Measurements from ENCODE around the gene GBX2. TPM values are rescaled to one million over a fixed set of nuclear protein-coding genes. Genes with fewer than 3 reads are reported as not detected.
A peak's percentile ranks its signal among the peaks of the same experiment; 100 is the strongest.

GBX2 gene
- total RNA-seq, 4 donors from 2014 or later = not detected

GRCh38 chr2:236169151-236169721 is 1.1 kb upstream of the GBX2 start:
- TF ChIP-seq CTCF (IDR thresholded peaks at IDR 0.05) (no peak), POLR2A (IDR thresholded peaks at IDR 0.05) (no peak)
- intact Hi-C loops (cut with DNase I; ENCODE audit: low total_unique reads) = no loop called here
- no peaks in the 10 kb centered on the region for H3K36me3 ChIP-seq
- H3K9me3 ChIP-seq = no peaks in the 10 kb centered on the region
- no peak overlapping the region for H3K4me3 ChIP-seq
- H3K27me3 ChIP-seq = peaks cover 60 to 85% of the 10 kb centered on the region in 2 donors
- peaks cover 0 to 34% of the 10 kb centered on the region in 2 donors for H3K4me1 ChIP-seq
- no peak for DNase-seq
- no peak overlapping the region for H3K27ac ChIP-seq

DNA sequence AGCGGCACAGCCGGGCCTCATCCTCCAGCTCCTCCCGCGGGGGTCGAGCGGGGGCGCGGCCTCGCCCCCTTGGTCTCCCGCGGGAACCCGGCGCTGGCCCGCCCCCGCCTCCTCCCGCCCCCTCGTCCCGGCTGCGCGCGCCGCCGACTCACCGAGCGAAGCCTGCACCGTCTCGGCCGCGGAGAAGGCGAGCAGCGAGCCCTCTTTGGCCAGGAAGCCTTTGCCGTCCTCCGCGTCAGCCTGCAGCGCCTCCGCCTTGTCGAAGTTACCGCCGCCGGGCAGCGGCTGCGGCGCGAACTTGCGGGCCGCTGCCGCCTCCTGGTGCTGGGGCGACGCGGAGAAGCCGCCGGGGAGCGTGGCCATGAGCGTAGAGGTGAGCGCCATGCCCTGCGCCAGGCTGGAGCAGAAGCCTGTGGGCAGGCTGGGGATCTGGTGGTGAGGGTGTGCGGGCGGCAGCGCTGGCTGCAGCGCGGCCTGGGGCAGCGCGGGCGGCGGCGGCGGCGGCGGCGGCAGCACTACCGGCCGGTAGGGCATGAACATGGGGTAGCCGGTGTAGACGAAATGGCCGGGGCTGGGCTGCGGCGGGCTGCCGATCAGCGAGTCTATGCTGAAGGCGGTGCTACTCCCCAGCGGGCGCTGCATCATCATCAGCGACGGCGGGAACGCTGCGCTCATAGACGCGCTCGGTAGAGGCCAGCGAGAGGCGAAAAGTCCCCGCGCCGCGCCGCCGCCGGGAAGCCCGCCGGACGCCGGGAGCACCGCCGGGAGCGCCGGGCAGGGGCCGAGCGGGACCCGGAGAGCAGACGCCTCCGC is 683 bp downstream of the GBX2 start:
- Histone ChIP-seq H3K27me3 (peaks cover 56 to 77% of the 10 kb centered on the region in 2 donors), H3K4me1 (peaks cover 0 to 43% of the 10 kb centered on the region in 2 donors), H3K27ac (no peak overlapping the region), H3K4me3 (peak overlapping the region in 1 of 2 donors; percentile 12), H3K9me3 (no peaks in the 10 kb centered on the region), H3K36me3 (no peaks in the 10 kb centered on the region)
- DNase-seq = no peak
- TF ChIP-seq POLR2A (IDR thresholded peaks at IDR 0.05) (no peak), CTCF (IDR thresholded peaks at IDR 0.05) (no peak)
- intact Hi-C loops (cut with DNase I; ENCODE audit: low total_unique reads) = no loop called here

DNA sequence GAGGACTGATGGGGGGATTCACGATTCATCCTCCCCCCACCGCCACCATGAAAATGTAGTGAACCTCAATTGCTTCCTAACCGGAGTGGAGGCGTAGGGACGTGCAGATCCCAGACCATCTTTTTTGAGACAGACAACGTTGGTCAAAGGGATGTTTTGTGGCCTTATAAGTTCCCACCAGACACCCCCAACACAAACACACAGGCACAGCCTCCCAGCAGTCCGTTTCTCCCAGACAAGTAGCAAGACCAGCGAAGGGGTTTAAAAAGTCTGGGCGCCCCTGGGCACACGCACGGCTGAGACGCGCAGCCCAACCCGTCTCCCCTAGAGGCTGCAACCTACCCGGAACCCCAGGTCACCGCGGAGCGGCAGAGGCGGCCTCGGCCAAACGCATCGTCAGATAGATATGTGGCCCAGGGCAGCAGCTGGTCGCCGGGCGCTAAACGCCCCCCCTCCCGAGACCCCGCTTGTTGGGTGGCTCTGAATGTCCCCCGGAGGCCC is 1.3 kb downstream of the GBX2 start:
- H3K4me3 ChIP-seq = peak overlapping the region in 1 of 2 donors; percentile 12
- peaks cover 0 to 43% of the 10 kb centered on the region in 2 donors for H3K4me1 ChIP-seq
- TF ChIP-seq CTCF (IDR thresholded peaks at IDR 0.05) (no peak), POLR2A (IDR thresholded peaks at IDR 0.05) (no peak)
- intact Hi-C loops (cut with DNase I; ENCODE audit: low total_unique reads) = no loop called here
- H3K27ac ChIP-seq = no peak overlapping the region
- DNase-seq = no peak
- H3K36me3 ChIP-seq = no peaks in the 10 kb centered on the region
- no peaks in the 10 kb centered on the region for H3K9me3 ChIP-seq
- peaks cover 50 to 77% of the 10 kb centered on the region in 2 donors for H3K27me3 ChIP-seq

- TF ChIP-seq CTCF (IDR thresholded peaks at IDR 0.05) (no peak), POLR2A (IDR thresholded peaks at IDR 0.05) (no peak)
- Histone ChIP-seq H3K27me3 (peaks cover 45 to 77% of the 10 kb centered on the region in 2 donors), H3K27ac (no peak overlapping the region), H3K9me3 (no peaks in the 10 kb centered on the region), H3K4me3 (peak overlapping the region in 1 of 2 donors; percentile 22), H3K36me3 (no peaks in the 10 kb centered on the region), H3K4me1 (peaks cover 0 to 43% of the 10 kb centered on the region in 2 donors)
- intact Hi-C loops (cut with DNase I; ENCODE audit: low total_unique reads) = no loop called here
- no peak for DNase-seq
Observed at GRCh38 chr2:236165842-236166795, 2.1 kb downstream of the GBX2 start.

Measured in uterus (tissue), 4 donors.